Sigmoid colon (tissue), 4 donors: ENCODE data around the gene PTPN14.

Experiments
- CTCF ChIP-seq, 4 experiments: fragments of 450-650 bp in 3 of 4; fragments of 200-600 bp in 1 of 4; IDR thresholded peaks; one replicate each; pipeline ENCODE4 v1.5.1; 2016 to 2019; ENCODE audit warnings: antibody characterized with exemption in 4 of 4, mild to moderate bottlenecking in 3 of 4, moderate library complexity in 2 of 4
- POLR2A ChIP-seq, 2 donors: fragments of 450-650 bp; IDR thresholded peaks; one replicate each; pipeline ENCODE4 v1.6.1; 2016; ENCODE audit warnings: antibody characterized with exemption in 2 of 2, mild to moderate bottlenecking in 2 of 2, moderate library complexity in 2 of 2
- POLR2AphosphoS5 ChIP-seq, 4 donors: sonication (generic); formaldehyde crosslinking; IDR thresholded peaks; one replicate each; pipeline ENCODE4 v1.6.1; 2017; ENCODE audit warnings: antibody characterized with exemption in 4 of 4

- TF ChIP-seq POLR2AphosphoS5 (IDR thresholded peaks at IDR 0.05) = no peak
- TF ChIP-seq POLR2A (IDR thresholded peaks at IDR 0.05) = no peak
- no peak for TF ChIP-seq CTCF (IDR thresholded peaks at IDR 0.05)
Observed at GRCh38 chr1:214389734-214390133, 161.7 kb downstream of the PTPN14 start.
